MM.1S (cell line): ENCODE results near the gene ARID5A.

Experiments used
- EZH2 ChIP-seq: fragments of 300-600 bp; sonication (generic); optimal IDR thresholded peaks from 2 replicates; pipeline ENCODE3; 2017; ENCODE audit warnings: low read depth, mild to moderate bottlenecking, antibody characterized with exemption, low read length, mixed read lengths
- EZH2phosphoT487 ChIP-seq: fragments of 300-600 bp; sonication (generic); IDR thresholded peaks from 2 replicates; pipeline ENCODE4 v1.6.1; 2018; ENCODE audit warnings: antibody characterized with exemption, low read length
- TF ChIP-seq, protein P1 (sequence below): fragments of 300-600 bp; sonication (generic); IDR thresholded peaks from 2 replicates; pipeline ENCODE4 v1.5.1; 2016; ENCODE audit warnings: antibody characterized with exemption, low read length, mixed read lengths

DNA sequence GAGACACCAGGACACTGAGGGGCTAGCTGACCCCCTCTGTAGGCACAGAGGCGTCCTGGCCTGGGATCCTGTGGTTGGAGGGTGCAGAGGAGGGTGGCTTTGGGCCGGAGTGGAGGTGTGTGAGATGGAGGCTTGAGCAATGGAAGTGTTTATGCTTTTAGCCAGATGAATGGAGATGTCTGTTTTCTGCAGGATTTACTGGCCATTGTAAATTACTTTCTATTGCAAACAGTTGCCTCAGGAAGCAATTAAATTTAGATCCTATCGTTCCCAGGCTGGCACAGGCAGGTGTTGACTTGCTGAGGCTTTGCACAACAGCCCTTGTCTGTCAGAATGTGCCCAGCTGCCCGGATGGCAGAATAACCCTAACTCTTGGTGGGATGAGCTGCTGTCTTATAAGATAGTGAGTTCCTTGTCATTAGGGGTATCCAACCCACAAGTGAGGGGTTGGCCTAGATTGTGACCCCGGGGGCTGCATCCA is 1.8 kb upstream of the ARID5A start:
- TF ChIP-seq, protein P1, sequence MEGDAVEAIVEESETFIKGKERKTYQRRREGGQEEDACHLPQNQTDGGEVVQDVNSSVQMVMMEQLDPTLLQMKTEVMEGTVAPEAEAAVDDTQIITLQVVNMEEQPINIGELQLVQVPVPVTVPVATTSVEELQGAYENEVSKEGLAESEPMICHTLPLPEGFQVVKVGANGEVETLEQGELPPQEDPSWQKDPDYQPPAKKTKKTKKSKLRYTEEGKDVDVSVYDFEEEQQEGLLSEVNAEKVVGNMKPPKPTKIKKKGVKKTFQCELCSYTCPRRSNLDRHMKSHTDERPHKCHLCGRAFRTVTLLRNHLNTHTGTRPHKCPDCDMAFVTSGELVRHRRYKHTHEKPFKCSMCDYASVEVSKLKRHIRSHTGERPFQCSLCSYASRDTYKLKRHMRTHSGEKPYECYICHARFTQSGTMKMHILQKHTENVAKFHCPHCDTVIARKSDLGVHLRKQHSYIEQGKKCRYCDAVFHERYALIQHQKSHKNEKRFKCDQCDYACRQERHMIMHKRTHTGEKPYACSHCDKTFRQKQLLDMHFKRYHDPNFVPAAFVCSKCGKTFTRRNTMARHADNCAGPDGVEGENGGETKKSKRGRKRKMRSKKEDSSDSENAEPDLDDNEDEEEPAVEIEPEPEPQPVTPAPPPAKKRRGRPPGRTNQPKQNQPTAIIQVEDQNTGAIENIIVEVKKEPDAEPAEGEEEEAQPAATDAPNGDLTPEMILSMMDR = no peak
- TF ChIP-seq EZH2 (no peak), EZH2phosphoT487 (no peak)
